HG03280 (cell line): Measurements from ENCODE around the gene NDUFAF2.
"Not testable (repeated sequence)": the region's sequence is repeated elsewhere in the genome, so short reads cannot be mapped to it uniquely, and the experiment has no call there.

Source experiments
- ATAC-seq: cut with Tn5 transposase; IDR thresholded peaks from one replicate; pipeline ENCODE4 v1.9.1; 2021; ENCODE audit warnings: mild to moderate bottlenecking, moderate library complexity; ENCODE audit not compliant: unreplicated experiment

Gene NDUFAF2

DNA sequence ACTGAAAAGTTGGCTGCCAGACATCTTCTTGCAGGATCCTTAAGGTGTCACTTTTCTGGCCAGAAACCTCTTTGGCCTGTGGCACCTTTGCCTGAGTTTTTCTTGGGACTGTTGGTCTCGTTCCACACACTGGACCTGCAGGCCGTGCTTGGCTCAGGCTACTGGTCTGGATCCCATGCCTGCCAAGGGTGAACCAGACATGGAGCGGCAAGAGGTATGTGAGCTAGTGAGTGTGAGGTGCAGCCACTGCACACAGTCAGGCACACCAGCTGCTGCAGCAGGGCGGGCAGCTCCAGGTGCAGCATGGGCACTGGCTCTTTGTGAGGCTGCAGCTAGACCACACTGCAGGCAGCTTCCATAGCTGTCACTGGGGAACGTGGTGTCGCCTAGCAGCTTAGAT, 47.9 kb downstream of the NDUFAF2 start:
- no peak for ATAC-seq

GRCh38 chr5:60993425-60993824, 48.4 kb downstream of the NDUFAF2 start:
- ATAC-seq = no peak

DNA sequence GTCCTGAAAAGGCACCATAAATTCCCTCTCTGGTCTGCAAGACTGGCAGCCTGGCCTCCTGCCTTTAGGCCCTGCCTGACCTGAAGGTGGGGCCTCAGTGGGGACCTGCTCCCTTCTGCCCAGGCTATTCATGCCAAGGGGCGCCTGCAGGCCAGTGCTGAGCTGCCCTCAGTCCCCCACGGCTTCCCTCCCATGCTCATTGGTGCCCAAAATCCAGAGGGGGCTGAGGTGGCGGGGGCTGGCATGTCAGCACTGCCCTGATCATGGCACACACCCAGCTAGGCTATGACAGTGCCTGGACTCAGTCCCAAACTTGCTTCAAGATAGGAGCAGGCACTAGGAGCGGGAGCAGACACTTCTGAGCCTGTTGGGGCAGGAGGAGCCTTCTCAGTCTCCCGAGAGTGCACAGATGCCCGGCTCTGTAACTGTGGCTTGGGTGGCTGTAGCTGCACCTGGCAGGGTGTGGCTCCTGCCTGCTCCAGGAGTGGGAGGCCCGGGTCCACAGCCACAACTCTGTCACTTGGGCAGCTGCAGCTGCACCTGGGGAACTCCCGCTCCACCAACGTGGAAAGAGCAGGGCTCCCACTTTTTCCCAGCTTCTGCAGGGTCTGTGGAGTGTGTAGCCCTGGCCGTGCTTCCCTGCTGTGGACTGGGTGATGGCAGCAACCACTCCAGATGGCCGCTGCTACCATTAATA, 49.0 kb downstream of the NDUFAF2 start:
- ATAC-seq = no peak

DNA sequence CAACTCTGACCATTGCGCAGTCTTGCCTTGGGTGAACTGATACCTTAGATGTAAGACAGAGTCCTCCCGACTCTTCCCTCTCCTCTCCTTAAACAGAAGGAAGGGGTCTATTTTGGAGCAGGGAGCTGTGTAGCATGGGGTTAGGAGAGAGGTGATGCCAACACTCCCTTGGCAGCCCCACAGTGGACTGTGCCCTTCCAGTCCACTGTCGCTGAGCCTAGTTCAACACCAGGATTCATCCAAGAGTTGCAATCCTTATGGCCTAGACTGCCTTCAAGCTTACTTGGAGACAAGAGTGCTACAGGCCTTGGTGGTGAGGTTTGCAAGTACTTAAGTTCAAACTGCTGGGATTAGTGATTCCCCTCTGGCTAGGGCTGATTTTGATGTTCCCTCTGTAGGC, 51.4 kb downstream of the NDUFAF2 start:
- ATAC-seq = no peak

- no peak for ATAC-seq
Measured at GRCh38 chr5:60997721-60998120, 52.7 kb downstream of the NDUFAF2 start.

GRCh38 chr5:61000887-61001286, 55.9 kb downstream of the NDUFAF2 start:
- no peak for ATAC-seq

DNA sequence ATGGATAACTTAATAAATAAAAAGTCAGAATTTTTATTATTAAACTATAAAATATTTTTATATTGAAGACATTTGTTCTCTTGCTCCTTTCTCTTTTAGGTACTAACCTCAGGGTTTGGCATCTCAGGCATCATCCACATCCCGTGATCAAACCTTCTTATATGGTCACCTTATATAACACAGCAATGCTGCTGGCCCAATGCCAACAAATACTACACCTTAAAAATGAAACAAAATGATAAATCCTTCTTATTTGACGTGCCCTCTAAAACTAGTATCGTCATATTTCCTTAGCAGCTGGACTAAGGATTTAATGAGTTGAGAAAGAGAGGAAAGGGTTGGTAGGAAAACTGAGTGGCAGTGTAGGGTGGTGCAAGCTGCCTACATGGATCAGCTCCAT, 56.6 kb downstream of the NDUFAF2 start:
- no peak for ATAC-seq

DNA sequence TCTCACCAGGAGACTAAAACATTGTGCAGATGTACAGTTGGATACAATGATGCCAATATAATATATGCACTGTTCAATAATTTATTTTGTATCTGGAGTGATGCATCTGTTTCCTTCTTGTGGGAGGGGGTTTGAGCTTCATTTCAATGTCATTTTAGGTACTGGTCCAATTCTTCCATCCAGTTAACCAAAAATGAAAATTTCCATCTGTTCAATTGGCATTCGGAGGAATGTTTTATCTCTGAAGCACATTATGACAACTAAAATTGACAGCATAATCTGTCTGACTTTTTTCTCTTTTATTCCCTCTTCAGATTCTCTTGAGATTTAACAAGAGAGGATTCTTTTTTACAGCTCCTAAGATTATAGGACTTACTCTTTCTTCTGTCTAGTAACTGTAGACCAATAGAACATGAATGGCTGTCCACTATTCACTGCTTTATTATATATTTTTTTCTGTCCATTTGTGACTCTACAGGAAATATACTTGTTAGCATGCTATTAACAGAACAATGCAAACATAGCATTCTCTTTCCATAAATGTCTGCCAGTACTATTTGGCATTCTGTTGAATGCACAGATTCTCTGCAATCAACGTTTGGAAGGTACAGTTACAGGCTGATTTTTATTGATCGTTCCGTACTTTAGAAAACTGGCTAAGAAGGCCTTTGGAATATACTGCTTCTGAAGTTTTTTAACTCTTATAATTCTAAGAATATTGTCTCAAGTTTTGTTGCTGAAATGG, 57.8 kb downstream of the NDUFAF2 start:
- ATAC-seq = no peak

GRCh38 chr5:61004448-61004847, 59.4 kb downstream of the NDUFAF2 start:
- no peak for ATAC-seq

GRCh38 chr5:61009907-61010306, 64.9 kb downstream of the NDUFAF2 start:
- no peak for ATAC-seq

- no peak for ATAC-seq
Measured at GRCh38 chr5:61010467-61011454, 65.8 kb downstream of the NDUFAF2 start.

- no peak for ATAC-seq
Measured at GRCh38 chr5:61018062-61018461, 73.1 kb downstream of the NDUFAF2 start.

GRCh38 chr5:61019642-61020041, 74.6 kb downstream of the NDUFAF2 start:
- no peak for ATAC-seq

- no peak for ATAC-seq
Measured at GRCh38 chr5:61020415-61020814, 75.4 kb downstream of the NDUFAF2 start.

GRCh38 chr5:61023131-61023530, 78.1 kb downstream of the NDUFAF2 start:
- no peak for ATAC-seq

DNA sequence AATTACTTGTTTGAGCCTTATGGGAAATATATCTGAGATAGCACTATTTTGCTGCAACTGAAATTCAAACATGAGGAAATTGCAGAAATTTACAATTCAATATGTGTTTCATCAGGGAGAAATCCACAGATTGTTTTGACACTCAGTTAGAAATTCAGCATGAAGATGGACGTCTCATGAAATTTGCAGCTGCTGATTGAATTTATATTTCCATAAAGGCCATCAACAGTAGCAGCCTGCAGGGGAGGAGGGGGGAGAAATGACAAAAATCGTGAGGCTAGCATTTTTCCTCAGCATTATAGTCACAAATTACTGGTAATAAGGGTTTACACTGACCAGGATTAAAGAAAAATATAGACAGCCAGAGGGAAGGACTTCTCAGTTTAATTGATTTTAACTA, 81.0 kb downstream of the NDUFAF2 start:
- no peak for ATAC-seq

GRCh38 chr5:61028382-61028781, 83.4 kb downstream of the NDUFAF2 start:
- ATAC-seq = no peak

GRCh38 chr5:61029456-61030162, 84.6 kb downstream of the NDUFAF2 start:
- no peak for ATAC-seq

GRCh38 chr5:61030163-61030482, 85.1 kb downstream of the NDUFAF2 start:
- ATAC-seq = no peak

- not testable (repeated sequence) for ATAC-seq
Measured at GRCh38 chr5:61031301-61031700, 86.3 kb downstream of the NDUFAF2 start.

DNA sequence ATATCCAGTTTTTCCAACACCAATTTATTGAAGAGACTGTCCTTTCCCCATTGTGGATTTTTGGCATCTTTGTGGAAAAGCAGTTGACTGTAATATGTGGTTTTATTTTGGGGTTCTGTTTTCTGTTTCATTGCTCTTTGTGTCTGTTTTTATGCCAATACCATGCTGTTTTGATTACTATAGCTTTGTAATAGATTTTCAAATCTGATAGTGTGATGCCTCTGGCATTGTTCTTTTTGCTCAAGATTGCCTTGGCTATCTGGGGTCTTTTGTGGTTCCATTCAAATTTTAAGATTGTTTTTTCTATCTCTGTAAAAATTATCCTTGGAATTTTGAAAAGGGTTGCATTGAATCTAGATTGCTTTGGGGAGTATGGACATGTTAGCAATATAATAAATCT, 99.5 kb downstream of the NDUFAF2 start:
- ATAC-seq = no peak
